IPS DF 4.7 (cell line): ENCODE measurements around the gene MORC4.

ENCODE experiments used
- DNase-seq: peaks from one replicate; pipeline ENCODE4 v3.0.0-alpha.2; 2013; ENCODE audit warnings: low spot score; ENCODE audit errors: extremely low read depth

MORC4 gene

DNA sequence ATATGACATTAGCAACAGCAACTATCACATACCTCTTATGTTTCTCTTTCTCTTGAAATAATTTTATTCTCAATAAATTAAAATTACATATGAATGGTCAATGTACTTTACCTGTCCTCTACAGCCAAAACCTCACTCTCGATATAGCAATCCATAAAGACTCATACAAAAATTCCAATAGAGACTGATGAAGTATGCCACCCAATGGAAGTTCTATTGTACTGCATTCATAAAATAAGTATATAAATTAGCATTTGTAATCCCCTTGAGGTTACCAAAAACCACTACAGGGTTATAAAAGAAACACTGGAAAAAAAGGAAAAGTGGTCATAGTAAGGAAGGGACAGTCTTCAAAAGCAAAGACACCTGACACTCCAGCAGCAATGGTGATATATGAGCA is 47.0 kb downstream of the MORC4 start:
- DNase-seq, result no peak

DNA sequence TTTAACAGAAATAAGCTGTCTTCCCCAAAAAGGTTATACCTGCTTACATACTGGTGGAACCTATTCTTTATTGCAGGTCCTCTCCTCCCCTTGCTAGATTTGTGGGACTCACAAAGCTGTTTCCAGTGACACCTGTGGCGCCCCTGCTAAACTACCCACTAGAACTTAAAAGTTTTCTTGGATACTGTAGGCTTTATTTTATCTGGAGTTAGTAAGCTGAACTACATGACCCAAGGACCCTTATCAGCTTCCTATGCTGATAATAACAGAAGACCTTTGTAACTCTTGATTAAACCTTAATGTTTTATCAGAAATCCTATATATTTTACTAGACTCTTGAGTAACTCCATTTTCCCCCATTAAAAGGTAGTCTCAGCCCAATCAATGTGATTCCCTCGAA is 47.5 kb downstream of the MORC4 start:
- DNase-seq, result no peak

DNA sequence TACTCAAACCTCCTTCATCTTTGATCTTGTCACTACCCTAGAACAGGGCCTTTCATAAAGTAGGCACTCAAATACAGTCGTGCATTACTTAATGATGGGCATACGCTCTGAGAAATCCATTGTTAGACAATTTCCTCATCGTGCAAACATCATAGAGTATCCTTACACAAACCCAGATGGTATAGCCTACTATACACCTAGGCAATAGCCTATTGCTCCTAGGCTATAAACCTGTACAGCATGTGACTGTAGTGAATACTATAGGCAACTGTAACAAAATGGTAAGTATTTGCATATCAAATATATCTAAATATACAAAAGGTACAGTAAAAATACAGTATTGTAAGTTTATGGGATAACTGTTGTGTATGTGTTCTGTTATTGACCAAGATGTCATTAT is 47.9 kb downstream of the MORC4 start:
- no peak for DNase-seq

DNA sequence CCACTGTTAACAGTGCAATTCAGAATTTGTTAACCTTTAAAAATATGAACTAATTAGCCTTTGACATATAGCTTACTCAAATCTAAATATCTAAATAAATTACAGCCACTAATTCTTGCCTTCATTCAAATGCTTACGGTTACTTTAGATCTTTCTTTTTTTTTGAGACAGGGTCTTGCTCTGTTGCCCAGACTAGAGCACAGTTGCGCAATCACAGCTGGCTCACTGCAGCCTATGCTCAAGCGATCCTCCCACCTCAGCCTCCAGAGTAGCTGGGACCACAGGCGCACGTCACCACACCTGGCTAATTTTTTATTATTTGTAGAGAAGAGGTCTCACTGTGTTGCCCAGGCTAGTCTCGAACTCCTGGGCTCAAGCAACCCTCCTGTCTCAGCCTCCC is 48.8 kb downstream of the MORC4 start:
- DNase-seq, result no peak

DNA sequence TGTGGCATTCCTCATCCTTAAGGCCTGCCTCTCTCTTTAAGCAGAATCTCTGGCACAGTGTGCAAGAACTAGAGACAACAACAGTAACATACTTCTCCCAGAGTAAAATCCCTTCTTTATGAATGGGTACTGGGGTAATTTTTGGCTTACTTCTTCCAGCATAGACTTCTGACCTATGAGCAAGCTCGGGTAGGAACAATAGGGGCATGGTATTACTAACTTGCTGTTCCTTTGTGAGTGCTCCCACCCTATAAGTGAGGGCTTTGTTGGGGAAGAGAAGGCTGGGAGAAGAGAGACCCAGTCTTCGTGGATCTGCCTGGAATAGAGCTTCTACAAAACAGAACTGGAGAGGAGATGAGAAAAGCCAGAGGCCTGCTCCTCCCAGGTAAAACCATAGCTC is 49.6 kb downstream of the MORC4 start:
- DNase-seq, result no peak

DNA sequence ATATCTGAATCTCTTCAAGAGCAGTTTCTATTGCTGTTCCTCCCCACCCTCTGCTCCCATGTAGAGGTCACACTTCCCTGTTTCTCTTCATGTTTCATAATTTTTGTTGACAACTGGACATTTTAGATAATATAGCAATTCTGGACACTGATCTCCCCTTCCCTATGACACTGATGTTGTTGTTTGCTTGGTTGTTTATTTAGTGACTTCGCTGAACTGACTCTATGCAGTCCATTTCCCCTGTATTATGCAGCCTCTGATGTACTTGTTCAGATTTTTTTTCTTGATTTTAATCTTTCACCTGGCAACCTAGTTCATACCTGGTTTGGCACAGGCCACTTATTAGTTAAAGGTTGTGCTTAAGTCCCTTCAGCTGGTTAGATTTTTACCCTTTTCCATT is 50.6 kb downstream of the MORC4 start:
- DNase-seq, result no peak

DNA sequence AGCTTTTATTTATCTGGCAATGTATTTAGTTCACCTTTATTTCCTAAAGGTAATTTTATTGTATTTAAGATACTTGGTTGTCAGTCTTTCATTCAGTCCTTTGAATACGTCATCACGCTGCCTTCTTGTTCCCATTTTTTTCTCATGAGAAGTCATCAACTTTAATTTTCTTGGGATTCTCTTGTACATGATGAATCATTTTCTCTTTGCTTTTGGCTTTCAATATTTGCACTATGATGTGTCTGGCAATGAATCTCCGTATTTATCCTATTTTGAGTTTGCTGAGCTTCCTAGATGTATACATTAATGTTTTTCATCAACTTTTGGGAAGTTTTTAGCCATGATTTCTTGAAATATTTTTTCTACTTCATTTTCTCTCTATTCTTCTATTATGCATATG is 51.4 kb downstream of the MORC4 start:
- DNase-seq, result no peak

DNA sequence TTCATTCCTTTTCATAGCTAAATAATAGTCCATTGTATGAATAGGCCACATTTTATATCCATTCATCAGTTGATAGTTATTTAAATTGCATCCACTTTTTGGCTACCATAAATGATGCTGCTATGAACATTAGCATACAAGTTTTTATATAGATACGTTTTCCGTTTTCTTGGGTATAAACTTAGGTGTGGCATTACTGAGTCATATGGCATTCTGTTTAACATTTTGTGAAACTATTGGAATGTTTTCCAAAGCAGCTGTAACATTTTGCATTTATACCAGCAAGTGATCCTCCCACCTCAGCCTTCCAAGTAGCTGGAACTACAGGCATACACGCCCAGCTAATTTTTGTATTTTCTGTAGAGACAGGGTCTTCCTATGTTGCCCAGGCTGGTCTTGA is 53.5 kb downstream of the MORC4 start:
- no peak for DNase-seq

DNA sequence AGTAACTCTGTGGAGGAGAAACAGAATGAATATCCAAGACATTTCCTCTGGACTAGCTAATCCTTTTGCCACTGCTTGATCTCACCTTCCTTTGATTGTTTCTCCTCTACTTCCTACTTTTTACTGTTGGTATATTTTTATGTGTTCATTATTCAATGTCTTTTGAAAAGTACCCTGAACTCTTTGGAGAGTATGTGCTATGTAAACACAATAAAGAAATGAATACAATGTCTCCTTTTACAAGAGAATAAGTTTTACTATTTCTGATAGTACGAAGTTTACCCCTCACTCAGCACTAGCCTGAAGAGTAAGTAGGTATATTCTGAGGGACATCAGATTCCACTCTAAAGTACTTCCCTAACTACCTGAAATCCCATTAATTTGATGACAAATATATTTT is 59.9 kb downstream of the MORC4 start:
- no peak for DNase-seq

DNA sequence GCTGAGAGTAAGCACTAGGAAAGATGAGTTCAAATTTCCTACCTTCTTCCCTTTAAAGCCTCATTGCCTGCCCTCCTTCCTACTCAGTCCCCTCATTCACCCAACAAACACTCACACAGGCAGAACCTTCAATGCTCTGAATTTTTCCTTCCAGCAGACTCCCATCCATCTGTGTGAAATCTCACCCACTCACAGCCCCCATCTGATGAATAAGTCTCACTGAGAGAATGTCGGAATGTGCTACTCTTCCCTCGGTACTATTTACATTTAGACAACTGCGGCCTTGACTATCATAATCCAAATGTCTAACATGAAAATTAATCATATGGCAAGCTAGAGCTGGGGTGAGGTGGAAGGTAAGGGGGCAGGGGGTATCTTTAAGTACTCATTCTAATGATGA is 60.4 kb downstream of the MORC4 start:
- no peak for DNase-seq

DNA sequence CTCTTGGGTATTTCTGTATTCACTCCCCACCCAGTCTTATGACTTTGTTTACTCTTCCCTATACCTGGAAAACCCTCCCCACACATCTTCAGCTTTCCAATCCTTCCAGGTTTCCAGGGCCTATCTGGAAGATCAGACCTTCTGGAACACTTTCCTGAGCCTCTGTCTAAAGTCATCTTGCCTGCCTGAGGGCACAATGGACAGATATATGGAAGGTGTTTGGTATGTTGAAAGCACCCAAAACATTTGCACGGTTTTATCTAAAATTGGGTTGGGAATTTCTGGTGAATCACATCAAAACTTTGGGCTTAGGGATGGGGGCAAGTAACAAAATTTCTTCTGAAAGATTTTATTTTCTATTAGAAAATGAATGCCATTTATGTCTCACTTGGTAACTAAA is 63.8 kb downstream of the MORC4 start:
- DNase-seq, result no peak

DNA sequence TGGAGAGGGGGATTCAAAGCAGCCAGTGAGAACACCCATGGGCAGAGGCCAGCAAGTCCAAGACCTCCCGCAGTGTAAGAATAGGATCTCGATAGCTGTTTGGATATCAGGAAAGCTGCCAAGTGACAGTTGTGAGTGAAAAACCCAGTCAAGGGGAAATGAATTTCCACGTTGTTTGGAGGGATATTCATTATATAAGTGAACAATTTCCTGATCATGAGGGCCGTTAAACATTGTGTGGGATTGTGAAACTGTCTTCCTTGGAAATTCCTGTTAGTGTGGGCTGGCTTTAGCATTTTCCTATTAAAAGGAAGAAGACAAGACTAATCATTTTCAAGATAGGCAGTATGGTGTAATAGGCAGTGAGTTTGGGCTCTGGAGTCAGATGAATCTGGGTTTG is 64.8 kb downstream of the MORC4 start:
- no peak for DNase-seq

DNA sequence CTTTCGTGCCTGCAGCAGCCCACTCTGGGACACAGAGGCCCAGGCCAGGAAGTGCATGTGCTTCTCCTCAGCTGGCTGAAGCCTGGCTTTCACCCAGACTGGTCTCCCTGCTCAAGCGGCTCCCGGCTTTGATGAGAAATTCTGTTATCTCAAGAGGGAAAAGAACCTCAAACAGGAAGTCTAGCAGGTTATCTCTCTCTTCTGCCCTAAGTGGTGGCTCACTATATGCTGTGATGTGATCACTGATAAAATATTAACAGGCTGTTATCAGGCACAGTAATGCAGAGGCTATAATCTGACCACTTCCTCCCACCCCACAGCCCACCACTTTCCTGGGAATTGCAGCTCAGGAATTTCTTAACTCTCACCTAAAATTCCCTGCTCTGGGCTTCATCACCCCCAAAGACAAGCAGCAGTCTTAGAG is 66.5 kb downstream of the MORC4 start:
- DNase-seq, result no peak

DNA sequence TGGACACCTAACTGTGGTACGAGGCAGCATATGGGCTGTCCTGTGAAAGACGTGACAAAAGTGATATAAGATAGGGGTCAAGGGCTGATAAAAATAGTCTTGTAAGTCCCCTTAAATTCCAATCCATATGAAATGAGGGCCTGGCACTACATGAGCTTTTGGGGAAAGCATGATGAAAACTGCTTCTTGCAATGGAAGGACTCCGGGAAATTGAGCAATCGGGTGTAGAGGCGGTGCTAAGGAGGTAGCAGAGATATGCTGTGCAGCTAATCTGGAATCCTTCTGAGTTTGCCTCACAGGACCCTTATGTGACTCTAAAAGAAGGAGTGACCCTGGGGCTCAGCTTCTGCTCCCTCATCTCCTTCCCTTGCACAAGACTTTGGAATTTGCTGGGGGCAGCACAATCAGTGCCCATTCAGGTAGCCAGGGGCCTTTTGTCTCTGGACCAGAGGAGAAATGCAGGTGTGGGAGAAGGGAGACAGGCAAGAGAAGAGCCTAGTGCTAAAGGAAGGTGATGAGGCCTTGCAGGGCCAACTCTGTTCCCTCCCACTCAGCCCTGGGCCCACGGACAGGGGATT is 67.0 kb downstream of the MORC4 start:
- DNase-seq, result no peak

DNA sequence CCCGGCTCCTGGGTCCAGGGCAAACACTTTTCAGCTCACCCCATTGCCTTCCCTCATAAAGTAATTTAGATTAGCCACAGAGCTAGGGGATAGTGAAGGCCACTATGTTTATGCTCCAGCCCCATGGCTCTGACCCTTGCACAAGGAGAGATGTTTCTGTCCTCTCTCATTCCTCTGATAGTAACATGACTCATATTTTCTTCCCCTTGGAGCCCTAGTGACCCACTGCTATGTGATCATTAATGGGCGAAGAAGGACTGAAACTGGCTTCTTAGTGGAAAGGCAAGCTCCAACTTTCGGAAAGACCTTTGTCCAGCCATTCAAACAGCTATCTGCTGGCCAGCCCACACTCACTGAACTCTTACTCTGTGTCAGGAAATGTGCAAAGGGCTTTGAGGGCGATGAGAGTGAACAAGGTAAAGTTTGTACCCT is 67.5 kb downstream of the MORC4 start:
- DNase-seq, result no peak

DNA sequence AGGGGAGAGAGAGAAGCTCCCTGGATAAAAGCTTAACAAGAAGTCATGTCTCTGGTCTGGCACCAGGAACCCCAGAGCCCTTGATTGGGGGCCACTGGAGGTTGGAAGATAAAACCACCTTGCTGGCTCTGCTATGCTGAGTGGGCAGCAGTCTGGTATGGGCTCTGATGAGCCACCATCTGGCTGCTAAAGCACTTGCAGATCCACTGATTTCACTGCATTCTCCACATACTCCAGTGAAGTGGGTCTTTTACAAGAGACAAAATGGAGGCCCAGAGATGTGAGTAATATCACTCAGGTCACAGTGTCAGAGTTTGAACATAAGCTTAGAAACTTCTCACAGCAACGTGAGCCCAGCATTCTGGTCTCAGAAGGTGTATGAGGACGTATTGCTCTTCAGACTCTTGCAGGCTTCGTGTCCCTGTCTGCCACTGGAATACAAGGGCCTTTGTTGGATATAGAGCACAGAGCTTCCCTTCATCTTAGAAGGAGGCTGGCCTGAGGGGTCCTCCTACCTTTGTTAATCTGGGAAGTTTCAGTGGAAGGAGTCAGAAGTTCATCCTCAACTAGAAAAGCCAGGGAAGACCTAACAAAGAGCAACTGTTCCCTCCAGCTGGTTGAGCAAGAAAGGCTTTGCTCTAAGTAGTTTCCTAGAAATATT is 68.1 kb downstream of the MORC4 start:
- no peak for DNase-seq

DNA sequence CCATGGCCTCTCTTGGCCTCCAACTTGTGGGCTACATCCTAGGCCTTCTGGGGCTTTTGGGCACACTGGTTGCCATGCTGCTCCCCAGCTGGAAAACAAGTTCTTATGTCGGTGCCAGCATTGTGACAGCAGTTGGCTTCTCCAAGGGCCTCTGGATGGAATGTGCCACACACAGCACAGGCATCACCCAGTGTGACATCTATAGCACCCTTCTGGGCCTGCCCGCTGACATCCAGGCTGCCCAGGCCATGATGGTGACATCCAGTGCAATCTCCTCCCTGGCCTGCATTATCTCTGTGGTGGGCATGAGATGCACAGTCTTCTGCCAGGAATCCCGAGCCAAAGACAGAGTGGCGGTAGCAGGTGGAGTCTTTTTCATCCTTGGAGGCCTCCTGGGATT is 71.8 kb downstream of the MORC4 start:
- DNase-seq, result no peak

DNA sequence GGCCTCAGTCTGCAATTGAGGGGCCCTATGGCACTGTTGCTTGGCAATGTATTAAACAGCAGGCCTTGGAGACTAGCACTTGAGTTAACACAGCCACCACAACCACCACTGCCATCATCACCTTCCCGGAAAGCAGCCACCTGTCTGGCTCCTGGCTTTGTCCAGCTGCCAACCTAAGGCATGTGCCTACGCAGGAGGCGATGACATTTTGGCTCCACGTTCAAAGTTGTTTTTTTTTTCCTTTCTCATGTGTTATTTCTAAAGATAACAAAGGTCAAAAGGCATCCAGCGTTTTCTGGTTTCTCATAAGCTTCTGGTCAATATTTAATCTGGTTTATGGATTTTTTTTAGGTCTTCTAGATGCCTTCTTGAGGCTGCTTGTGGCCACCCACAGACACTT is 72.3 kb downstream of the MORC4 start:
- DNase-seq, result no peak

DNA sequence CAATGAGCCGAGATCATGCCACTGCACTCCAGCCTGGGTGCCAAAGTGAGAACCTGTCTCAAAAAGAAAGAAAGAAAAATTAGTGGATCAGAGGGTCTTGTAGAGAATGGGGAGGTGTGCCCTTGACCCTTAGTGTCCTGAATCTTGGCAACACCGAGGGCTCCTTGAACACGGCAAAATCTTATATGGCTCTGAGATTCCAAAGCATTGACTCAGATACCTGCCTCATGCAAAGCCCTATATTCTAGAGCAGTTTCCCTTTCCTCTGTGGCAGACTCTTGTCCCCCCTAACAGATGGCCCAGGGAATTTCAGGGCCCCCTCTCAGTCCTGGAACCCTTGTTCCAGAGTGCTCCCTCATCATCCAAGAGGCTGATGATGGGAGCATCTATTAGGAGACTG is 73.0 kb downstream of the MORC4 start:
- no peak for DNase-seq

DNA sequence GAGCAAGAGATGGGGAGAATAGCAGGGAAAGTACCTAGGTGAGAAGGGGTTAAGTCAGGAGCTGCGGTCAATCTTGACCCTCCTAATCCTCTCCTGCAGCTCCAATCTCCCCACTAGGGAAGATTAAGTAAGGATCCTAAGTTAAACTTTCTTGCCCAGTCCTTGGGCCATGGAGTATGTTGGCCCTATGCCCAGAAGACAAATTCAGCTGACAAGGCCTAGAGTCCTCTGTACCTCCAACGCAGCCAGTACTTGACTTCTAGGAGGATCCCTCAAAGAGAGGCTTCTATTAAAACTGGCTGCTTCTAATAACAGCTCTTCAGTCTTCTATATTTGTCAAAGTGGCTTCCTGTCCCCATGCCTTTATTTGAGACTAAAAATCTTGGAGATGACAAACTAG is 78.4 kb downstream of the MORC4 start:
- DNase-seq, result no peak

DNA sequence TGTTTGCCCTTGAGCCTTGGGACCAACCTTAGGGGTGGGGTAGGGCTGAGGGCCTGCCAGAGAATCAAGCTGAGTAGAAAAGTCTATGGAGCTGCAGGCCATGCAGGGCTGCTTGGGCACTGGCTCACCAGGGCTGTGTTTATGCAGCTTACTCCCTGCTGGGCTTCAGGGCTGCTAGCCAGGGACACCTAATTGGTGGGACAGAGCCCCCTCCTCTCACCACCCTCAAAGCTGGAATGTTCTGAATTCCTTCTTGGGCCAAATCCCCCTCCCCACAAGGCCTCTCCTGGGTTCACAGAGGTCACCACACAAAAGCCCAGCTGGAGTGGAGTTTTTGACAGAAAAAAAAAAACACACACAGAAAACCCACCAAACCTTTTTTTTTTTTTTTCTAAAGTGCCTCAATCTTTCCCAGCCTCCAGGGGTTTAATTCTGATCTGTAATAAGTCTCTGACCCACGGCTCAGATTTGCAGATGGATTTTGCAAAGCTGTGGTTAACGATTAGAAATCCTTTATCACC is 80.0 kb downstream of the MORC4 start, which contains the start of gene CLDN2:
Gene CLDN2 (plus strand): TSS at position 471 of the 521 bp plus-strand sequence. CDS start 7,827 bp downstream, outside the sequence.
- peak; percentile 5 for DNase-seq

DNA sequence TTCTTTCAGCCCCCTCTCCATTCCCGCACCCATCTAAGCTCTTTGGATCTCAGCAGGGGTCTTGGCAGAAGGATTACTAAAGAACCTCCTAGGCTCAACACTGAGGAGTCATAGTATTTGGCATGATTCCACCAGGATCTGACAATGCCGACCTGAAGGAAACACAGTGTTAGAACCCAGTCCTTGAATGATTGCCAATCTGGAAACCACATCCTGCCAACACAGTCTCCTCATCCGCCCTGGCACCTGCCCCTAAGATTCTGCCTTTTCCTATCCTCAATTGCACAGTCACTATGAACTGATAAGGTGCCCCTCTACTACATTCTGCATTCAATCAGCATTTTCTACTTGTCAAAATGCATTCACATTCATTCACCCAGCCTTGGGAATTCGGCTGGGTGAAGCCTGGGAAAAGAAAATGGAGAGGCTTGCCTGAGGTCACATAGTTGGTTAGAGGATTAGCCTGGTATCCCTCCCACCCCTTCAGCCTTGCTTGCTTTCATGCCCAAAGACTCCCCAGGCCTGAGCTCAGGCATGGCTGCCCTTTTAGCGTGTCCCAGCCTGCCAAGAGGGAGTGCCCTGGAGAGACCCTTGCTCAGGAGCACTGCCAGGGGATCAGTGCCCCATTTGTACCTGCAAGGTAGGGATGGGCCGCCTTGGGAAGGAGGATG is 82.0 kb downstream of the MORC4 start:
- DNase-seq, result no peak

DNA sequence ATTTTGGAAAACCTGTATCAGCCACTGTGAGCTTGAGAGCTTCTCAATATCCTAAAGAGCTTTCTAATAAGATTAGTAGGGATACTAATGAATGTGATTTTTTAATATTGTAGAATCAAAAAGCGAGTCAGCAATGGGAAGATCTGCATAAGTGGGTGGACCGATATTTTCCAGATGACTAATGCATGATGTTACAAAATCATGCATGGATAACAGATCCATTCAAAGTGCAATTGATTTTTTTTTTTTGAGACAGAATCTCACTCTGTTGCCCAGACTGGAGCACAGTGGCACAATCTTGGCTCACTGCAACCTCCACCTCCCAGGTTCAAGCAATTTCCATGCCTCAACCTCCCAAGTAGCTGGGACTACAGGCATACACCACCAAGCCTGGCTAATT is 87.1 kb downstream of the MORC4 start:
- DNase-seq, result no peak
